B cell (primary cell): Measurements from ENCODE around the gene DAAM2.

Experiments used
- CTCF ChIP-seq: fragments of 200-600 bp; IDR thresholded peaks from one replicate; pipeline ENCODE4 v1.8.0; 2022; ENCODE audit warnings: antibody characterized with exemption, mild to moderate bottlenecking
- EZH2 ChIP-seq: IDR thresholded peaks from 2 replicates; pipeline ENCODE4 v1.6.1; 2012; ENCODE audit warnings: borderline replicate concordance, low read depth, mild to moderate bottlenecking, moderate library complexity, low read length; ENCODE audit not compliant: insufficient read depth, poor library complexity, severe bottlenecking

GRCh38 chr6:39882531-39882899 lies 90.3 kb downstream of the DAAM2 start:
- TF ChIP-seq CTCF = no peak
- TF ChIP-seq EZH2 = no peak
